ENCODE results near the gene BLOC1S3.

The BLOC1S3 gene

GRCh38 chr19:45178262-45179071, at the start of gene BLOC1S3:
Gene BLOC1S3, plus strand, starts transcription at chr19:45178784. Its CDS starts 513 bp downstream, at chr19:45179297.
- DNase-seq, result peak; percentile 97

DNA sequence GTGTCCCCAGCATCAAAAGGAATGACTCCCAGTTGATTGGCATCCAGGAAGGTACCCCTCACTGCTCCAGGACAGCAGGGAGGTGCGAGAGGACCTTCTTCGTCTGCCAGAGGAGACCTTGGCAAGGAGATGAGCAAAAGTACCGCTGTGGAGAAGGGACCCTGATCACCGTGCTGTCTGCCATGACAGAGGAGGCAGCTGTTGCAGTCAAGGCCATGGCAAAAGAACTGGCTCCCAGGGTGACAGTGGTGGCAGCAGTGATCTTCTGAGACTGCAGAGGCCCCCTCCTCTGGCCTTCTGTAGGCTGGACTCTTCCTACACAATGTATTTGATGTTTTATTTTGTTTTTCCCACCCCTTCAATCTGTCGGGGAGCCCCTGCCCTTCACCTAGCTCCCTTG, 49.8 kb upstream of the BLOC1S3 start:
- no peak for DNase-seq

DNA sequence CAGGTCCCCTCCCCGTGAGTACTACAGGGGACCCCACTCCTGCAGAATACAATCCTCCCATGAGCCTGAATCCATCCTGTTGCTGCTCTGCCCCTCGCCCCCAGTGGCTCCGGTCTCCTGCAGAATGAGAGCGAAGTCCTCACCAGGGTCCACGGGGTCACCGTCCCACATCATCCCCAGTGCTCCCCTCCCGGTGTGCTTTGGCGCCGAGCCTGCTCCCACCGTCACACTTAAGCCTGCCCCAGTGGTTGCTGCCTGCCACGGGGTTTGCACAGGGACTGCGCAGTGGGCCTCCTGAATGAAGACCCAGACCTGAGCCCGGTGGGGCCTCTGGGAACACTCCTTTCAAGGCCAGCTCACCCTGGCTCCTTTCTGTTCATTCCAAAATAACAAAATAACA, 48.3 kb upstream of the BLOC1S3 start:
- no peak for DNase-seq

- peak; percentile 93 for DNase-seq
Measured at GRCh38 chr19:45130888-45131615, 47.5 kb upstream of the BLOC1S3 start.

DNA sequence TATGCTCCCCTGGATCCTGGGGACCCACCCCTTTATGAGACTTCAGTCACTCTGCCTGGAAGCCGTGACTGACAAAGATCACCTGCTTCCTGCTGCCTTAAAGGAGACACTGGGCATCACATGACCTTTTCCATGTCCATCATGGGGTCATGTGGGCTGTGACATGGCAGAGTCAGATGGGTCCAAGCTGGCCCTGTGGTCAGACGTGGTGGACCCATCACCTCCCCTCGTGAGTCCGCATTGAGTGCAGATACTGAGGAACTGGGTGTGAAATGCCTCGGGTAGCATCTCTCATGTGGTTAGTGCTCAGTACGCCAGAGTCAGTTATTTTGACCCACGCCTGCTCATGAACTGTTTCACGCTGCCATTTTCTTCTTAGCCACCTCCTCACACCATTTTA, 44.9 kb upstream of the BLOC1S3 start:
- no peak for DNase-seq

DNA sequence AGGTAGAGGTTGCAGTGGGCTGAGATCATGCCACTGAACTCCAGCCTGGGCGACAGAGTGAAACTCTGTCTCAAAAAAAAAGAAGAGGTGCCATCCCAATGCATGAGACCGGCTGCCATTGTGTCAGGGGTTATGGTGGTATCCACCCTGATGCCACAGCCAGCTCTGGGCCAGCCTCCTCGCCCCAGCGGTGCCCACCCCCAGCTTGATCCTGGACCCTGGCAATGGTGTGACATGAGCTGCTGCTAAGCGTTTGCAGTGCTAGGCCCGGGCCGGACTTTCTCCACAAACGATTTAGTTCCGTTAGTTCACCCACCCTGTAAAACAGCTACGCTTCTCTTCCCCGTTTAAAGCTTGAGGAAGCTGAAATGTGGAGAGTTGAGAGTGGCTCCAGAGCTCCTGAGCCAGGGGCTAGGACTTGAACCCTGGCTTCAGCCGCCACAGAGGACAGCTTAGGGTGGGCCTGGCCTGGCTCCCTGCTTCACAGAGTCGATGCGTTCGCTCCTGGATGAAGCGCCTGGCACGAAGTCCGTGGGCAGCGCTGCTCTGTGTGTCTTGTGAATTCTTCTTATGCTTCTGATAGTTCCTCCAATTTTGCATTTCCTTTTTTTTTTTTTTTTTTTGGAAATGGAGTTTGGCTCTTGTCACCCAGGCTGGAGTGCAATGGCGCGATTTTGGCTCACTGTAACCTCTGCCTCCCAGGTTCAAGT, 43.3 kb upstream of the BLOC1S3 start:
- DNase-seq, result no peak

DNA sequence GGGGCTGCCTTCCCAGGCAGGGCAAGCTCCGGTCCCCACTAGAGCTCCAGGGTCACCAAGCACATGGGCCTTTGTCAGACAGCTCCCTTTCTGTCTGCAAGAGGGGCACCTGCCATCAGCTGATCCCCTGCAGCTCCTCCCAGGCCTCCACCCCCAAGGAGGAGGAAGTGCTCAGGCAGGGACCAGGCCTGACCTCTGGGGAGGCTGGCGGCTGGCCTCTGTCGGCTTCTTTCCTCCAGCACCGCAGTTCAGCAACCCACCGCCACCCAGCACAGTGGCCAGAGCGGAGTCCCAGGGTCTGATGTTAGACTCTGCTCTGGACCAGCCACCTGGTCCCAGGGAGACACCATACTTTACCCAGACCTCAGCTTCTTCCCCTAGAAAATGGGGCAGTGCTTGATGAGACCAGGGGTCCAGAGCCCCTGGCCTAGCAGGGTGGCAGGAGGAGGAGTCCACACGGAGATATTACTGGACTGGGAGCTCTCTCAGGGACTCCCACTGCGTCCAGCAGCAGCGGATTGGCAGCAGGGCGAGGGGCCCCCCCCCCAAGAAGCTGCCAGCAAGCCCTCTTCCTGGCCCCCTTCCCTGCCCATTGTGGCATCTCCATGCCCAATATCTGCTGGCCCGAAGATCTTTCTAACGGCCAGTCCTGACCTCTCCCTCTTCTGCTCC, 41.9 kb upstream of the BLOC1S3 start:
- no peak for DNase-seq

DNA sequence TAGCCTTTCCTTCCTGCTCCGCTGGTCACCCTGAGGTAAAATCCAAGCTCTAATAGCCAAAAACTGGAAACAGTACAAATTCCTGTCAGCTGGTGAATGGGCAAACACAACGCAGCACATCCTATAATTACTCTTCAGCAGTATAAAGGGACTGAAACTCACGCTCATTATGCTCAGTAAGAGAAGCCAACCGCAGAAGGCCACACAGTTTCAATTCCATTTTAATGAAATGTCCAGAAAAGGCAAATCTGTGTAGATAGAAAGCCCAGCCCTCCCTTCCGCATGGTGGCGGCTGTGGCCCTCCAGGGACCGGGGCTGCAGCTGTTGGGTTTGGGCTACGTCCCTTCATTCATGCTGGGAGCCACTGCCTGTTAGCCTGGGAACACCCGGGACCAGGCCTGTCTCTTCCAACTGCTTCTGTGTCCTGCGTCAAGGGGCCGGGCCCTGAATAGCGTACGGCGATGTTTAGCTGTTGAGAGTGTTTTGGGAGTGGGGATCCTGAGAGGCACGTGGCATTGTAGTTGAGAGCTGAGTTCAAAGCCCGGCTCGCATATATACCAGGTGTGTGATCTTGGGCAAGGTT, 41.3 kb upstream of the BLOC1S3 start:
- no peak for DNase-seq

DNA sequence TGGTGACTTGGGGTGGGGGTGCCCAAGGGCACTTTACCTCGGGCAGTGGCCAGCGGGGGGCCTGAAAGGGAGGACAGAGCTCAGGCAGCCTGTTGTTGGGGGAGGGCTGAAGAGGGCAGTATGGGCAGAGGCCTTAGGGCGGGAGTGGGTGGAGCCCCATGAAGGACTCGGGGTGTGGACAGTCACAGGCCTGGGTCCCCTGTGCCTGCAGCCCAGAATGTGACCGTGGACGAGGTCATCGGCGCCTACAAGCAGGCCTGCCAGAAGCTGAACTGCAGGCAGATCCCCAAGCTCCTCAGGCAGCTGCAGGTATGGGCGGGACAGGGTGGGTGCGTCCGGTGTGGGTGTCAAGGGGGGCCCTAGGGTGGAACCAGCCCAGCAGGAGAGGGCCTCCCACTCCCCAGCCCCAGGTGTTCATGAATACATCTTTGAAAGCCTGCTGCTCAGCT, 40.3 kb upstream of the BLOC1S3 start:
- DNase-seq, result no peak

DNA sequence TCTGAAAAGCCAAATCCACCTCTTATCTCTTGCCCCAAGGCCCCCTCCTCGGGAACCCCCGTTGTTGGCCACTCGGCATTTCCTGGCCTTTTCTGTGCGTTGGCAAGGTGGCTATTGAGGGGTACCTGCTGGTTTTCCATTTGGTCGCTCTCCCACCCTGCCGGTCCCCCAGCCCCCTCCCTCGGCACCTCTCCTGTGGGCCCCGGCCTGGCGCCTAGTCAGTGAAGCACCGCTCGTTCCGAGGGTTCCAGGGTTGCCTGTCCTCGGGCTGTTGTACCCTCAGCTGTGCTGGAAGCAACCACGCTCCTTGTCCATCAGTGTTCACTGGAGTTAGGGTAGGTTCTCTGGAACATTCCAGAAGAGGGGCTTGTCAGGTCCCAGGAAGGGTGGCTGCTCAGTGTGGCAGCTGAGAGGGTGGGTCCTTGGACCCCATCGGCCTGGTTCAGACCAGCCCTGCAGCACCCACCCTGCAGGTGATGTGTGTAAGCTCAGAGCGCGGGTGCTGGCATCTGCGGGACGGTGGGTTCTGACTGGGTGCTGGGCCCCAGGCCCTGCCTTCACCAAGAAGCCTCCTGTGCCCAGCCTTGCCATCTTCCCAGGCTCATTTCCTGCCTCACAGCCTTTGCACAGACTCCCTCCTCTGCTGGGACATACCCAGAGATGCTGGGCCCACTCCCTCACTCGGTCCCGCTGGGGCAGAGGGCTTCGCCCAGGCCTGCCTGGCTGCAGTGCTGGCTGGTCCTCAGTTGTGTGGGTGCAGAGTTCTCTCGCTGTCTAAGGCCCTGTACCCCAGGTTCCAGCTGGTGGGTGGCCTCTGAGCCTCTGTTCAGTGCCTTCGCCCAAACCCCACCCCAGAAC, 39.1 kb upstream of the BLOC1S3 start:
- no peak for DNase-seq

- DNase-seq, result no peak
Measured at GRCh38 chr19:45140144-45140503, 38.5 kb upstream of the BLOC1S3 start.

GRCh38 chr19:45140533-45140932, 38.1 kb upstream of the BLOC1S3 start:
- no peak for DNase-seq

DNA sequence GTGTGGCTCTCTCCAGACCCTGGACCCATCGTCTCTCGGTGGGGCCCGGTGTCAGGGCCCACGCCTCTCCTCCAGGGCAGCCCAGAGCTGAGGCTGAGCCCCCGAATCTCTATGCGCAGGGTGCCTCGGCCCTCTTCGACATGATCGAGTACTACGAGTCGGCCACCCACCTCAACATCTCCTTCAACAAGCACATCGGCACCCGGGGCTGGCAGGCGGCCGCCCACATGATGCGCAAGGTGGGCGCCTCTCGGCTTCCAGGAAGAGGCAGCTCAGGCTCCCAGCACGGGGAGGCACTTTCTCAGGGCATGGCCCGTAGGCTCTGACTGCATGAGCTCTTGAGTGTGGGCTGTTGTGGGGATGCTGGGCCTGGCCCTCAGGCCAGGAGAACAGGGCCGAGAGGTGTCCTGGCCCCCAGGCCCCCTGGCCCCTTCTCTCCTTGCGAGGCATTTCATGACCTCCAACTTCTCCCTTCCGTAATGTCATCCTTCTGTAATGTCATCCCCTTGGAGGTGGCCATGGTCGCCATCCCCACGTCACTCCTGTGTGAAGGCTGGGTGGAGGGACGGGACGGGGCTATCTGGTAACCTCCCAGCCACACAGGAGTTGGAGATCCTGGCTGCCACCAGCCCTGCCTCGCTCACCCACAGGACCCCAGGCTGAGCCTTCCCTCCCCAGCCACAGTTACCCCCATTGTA, 37.2 kb upstream of the BLOC1S3 start:
- DNase-seq, result no peak

- no peak for DNase-seq
Measured at GRCh38 chr19:45142016-45142725, 36.4 kb upstream of the BLOC1S3 start.

DNA sequence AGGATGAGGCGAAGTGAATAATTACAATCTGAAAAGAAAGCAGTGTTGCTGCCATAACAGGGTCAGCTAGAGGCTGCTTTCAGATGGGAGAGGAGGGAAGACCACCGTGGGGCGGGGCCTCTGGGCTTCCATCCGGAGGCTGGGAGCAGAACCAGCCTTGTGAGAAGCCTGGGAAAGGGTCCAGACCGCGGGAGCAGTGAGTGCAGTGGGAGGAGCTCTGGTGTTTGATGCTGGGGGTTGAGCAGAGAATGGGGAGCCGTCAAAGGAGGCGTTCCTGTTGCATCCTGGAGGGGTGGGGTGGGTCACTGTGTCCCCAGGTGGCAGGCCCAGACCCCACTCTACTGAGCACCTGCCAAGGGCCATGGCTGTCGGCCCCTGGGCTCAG, 35.9 kb upstream of the BLOC1S3 start:
- DNase-seq, result no peak

DNA sequence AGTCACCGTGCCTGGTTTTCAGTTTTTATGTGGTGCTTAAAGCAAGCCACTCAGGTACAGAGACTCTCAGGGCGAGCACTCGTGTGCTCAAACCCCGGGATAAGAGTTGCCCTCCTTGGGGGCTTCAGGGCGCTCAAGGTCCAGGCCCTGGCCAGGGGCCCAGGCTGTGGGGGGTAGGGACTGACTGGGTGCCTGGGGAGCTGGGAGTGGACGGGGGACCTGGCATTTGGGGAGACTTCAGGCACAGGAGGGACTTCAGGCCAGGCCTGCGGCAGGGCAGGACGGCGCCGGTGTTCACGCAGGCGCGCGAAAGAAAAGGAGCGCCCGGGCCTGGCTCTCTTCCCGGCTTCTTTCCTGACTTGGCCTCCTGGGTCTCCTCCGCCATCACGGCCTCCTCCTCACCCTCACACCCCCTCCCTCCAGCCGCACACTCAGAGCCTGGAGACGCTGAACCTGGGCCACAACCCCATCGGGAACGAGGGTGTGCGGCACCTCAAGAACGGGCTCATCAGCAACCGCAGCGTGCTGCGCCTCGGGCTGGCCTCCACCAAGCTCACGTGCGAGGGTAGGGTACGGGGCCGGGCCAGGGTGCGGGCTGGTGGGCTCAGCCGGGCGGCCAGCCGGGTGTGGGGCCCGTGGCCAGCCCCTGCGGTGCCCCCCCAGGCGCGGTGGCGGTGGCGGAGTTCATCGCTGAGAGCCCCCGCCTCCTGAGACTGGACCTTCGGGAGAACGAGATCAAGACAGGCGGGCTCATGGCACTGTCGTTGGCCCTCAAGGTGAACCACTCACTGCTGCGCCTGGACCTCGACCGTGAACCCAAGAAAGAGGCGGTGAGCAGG, 33.9 kb upstream of the BLOC1S3 start:
- no peak for DNase-seq

DNA sequence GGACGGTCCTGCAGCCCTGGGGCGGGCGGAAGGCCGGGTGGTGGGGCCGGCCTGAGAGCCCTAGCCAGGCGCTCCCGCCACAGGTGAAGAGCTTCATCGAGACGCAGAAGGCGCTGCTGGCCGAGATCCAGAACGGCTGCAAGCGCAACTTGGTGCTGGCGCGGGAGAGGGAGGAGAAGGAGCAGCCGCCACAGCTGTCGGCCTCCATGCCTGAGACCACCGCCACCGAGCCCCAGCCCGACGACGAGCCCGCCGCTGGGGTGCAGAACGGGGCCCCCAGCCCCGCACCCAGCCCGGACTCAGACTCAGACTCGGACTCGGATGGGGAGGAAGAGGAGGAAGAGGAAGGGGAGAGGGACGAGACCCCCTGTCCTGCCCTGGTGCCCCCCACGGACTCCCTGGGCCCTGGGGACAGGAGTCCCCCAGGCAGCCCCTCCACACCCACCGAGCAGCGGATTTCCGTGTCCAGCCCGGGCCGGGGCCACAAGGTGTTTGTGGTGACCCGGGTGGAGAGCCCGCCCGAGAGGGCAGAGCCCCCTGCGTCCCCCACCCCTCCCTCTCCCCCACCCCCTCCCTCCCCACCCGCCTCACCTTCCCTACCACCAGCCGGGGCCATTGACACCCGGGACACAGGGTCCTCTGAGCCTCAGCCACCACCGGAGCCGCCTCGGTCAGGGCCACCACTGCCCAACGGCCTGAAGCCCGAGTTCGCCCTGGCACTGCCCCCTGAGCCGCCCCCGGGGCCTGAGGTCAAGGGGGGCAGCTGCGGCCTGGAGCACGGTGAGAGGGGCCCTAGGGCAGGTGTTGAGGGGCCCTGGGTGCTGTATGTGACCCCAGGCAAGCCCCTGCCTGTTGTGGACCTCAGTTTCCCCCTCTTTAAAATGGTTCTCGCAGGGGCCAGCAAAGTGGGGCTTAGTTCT, 33.1 kb upstream of the BLOC1S3 start:
- DNase-seq, result no peak

- DNase-seq, result no peak
Measured at GRCh38 chr19:45146251-45146650, 32.3 kb upstream of the BLOC1S3 start.
